Body of pancreas (tissue), 4 donors: ENCODE measurements around the gene METTL4. TPM values are rescaled to one million over a fixed set of nuclear protein-coding genes. Genes with fewer than 3 reads are reported as not detected.

Experiments used
- ATAC-seq: fragments of 150-250 bp; one replicate; pipeline ENCODE4 v1.9.1; 2016
- DNase-seq, 4 donors: peaks; one replicate each; pipeline ENCODE4 v3.0.0-alpha.2; 2019
- H3K27ac ChIP-seq, 4 donors: fragments of 200-600 bp; sonication (generic); 1 replicate in 3 of 4; 2 replicates in 1 of 4; pipeline versions ENCODE4 v1.5.1 to v1.6.1; 2016 to 2019; ENCODE audit warnings: mild to moderate bottlenecking in 1 of 4, mixed read lengths in 1 of 4, moderate library complexity in 1 of 4
- H3K27me3 ChIP-seq, 2 donors: fragments of 200-600 bp; sonication (generic); one replicate each; pipeline ENCODE4 v1.6.0; 2016; ENCODE audit warnings: mild to moderate bottlenecking in 1 of 2
- H3K36me3 ChIP-seq, 2 donors: fragments of 200-600 bp; sonication (generic); replicated peaks in 1 of 2; 2 replicates each; pipeline ENCODE4 v1.5.1; 2016; ENCODE audit warnings: low read depth in 2 of 2; ENCODE audit not compliant: insufficient read depth in 1 of 2
- H3K4me1 ChIP-seq: fragments of 200-600 bp; sonication (generic); one replicate; pipeline ENCODE4 v1.6.0; 2016
- H3K4me3 ChIP-seq, 2 donors: fragments of 200-600 bp; sonication (generic); 1 replicate in 1 of 2; 2 replicates in 1 of 2; pipeline ENCODE4 v1.5.1; 2016 to 2019
- H3K9me3 ChIP-seq, 3 donors: fragments of 200-600 bp; sonication (generic); 1 replicate in 2 of 3; 2 replicates in 1 of 3; pipeline ENCODE4 v1.5.1; 2016
- POLR2A ChIP-seq, 3 donors: fragments of 450-650 bp; IDR thresholded peaks; one replicate each; pipeline ENCODE4 v1.6.1; 2016; ENCODE audit warnings: antibody characterized with exemption in 3 of 3, mild to moderate bottlenecking in 2 of 3
- WGBS, 2 donors: methylation state at CpG; one replicate each; pipeline ENCODE4 v1.1.5; 2017; 5-methylcytosine and 5-hydroxymethylcytosine counted together
- intact Hi-C: fragments of 100-400 bp; cut with DNase I; formaldehyde crosslinking; loops from one replicate; pipeline ENCODE4 v1.15.1; 2023
- total RNA-seq, 2 donors: library from RNA; depleted of rRNA; stranded (reverse); fragments of >200 nt; gene quantifications; one replicate each; pipeline ENCODE4 v1.1.0, GENCODE V29; 2016
- TF ChIP-seq, protein P1 (sequence below), 7 experiments: fragments of 450-650 bp in 4 of 7; fragments of 200-600 bp in 3 of 7; sonication (generic) in 3 of 7; IDR thresholded peaks; one replicate each; pipeline ENCODE4 v1.5.1; 2016 to 2019; ENCODE audit warnings: antibody characterized with exemption in 7 of 7

The METTL4 gene, protein sequence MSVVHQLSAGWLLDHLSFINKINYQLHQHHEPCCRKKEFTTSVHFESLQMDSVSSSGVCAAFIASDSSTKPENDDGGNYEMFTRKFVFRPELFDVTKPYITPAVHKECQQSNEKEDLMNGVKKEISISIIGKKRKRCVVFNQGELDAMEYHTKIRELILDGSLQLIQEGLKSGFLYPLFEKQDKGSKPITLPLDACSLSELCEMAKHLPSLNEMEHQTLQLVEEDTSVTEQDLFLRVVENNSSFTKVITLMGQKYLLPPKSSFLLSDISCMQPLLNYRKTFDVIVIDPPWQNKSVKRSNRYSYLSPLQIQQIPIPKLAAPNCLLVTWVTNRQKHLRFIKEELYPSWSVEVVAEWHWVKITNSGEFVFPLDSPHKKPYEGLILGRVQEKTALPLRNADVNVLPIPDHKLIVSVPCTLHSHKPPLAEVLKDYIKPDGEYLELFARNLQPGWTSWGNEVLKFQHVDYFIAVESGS
- total RNA-seq = 1 to 10 TPM; 1.8 to 4.3 TPM

DNA sequence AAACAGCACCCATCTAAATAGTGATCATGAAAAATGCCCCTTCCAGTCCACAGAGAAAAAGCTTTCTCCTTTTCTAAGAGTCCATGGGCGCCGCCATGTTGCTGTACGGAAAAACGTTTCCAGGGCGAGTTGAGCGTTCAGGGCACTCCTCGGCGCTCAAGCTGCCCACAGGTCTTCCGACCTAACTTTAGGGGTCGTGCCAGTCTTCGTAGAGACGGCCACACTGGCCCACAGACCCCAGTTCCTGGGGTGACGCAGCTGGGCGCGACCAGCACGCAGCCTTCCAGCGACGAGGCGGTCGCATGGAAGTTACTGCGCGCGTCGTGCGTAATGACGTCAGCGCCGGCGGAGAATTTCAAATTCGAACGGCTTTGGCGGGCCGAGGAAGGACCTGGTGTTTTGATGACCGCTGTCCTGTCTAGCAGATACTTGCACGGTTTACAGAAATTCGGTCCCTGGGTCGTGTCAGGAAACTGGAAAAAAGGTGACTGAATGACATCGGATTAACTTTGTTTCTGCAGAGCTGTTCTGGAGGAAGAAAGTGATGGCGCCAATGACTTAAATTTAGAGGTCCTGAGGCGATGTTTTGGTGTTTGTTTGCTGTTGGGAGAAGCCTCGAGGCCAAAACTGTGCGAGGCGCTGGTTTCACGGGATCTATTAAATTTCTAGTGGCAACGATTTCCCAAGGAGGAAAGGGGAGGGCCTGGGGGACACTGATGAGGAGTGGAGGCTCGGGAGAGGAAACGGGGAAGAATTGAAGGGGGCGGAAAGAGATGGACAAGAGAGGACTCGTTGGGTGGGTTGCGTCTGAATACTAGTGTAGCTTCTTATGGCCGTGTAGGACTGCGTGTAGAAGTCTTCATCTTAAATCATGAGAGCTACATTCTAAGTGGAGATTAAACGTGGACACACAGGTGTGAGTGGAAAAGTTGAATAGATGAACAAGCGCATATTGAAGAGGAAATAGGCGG is at the start of gene METTL4, which contains the start of gene NDC80:
METTL4 (minus strand) TSS at position 306 of the 971 bp plus-strand sequence. CDS start 4,289 bp downstream, outside the sequence.
NDC80 (plus strand) TSS at position 358 of the 971 bp plus-strand sequence. CDS start 1,429 bp downstream, outside the sequence.
- H3K4me3 ChIP-seq = peak within 1 kb of the TSS; percentile 59 to 65
- H3K36me3 ChIP-seq = no peaks in the 10 kb centered on the region
- peaks cover 15% of the 10 kb centered on the region for H3K4me1 ChIP-seq
- H3K27me3 ChIP-seq = no peaks in the 10 kb centered on the region
- intact Hi-C loops = no loop called here
- 0% methylated on average over 28 to 55 of the region's 55 CpGs for WGBS, 2 donors
- peak within 1 kb of the TSS; percentile 95 to 97 (median 96) for H3K27ac ChIP-seq
- peak; percentile 95 for ATAC-seq
- peak in 2 of 3 donors; percentile 74 to 80 for TF ChIP-seq POLR2A (IDR thresholded peaks at IDR 0.05)
- TF ChIP-seq, protein P1, sequence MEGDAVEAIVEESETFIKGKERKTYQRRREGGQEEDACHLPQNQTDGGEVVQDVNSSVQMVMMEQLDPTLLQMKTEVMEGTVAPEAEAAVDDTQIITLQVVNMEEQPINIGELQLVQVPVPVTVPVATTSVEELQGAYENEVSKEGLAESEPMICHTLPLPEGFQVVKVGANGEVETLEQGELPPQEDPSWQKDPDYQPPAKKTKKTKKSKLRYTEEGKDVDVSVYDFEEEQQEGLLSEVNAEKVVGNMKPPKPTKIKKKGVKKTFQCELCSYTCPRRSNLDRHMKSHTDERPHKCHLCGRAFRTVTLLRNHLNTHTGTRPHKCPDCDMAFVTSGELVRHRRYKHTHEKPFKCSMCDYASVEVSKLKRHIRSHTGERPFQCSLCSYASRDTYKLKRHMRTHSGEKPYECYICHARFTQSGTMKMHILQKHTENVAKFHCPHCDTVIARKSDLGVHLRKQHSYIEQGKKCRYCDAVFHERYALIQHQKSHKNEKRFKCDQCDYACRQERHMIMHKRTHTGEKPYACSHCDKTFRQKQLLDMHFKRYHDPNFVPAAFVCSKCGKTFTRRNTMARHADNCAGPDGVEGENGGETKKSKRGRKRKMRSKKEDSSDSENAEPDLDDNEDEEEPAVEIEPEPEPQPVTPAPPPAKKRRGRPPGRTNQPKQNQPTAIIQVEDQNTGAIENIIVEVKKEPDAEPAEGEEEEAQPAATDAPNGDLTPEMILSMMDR (IDR thresholded peaks at IDR 0.05) = peak in 1 of 7 experiments; percentile 6
- H3K9me3 ChIP-seq = no peaks in the 10 kb centered on the region
- DNase-seq = peak; percentile 80 to 85 (median 82)

DNA sequence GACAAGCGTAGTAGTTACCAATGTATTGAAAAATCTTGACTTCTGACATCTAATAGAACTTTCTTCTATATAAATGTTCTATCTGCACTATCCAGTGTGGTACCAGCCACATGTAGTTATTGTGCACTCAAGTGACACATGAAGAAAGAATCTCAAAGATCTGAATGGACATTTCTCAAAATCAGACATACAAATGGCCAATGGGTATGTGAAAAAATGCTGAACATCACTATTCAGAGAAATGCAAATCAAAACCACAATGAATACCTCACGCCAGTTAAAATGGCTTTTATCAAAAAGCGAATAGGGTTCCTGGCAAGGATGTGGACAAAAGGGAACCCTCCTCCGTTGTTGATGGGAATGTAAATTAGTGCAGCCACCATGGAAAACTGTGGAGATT is 46.7 kb upstream of the METTL4 start:
- Histone ChIP-seq H3K27ac (no peak overlapping the region), H3K9me3 (no peaks in the 10 kb centered on the region), H3K27me3 (no peaks in the 10 kb centered on the region), H3K36me3 (no peaks in the 10 kb centered on the region), H3K4me1 (no peaks in the 10 kb centered on the region), H3K4me3 (no peak overlapping the region)
- no peak for TF ChIP-seq POLR2A (IDR thresholded peaks at IDR 0.05)
- TF ChIP-seq, protein P1 (IDR thresholded peaks at IDR 0.05) = no peak
- ATAC-seq (no peak), DNase-seq (no peak)
- intact Hi-C loops = no loop called here
- 89 to 92% methylated on average over 4 of the region's 4 CpGs for WGBS, 2 donors

DNA sequence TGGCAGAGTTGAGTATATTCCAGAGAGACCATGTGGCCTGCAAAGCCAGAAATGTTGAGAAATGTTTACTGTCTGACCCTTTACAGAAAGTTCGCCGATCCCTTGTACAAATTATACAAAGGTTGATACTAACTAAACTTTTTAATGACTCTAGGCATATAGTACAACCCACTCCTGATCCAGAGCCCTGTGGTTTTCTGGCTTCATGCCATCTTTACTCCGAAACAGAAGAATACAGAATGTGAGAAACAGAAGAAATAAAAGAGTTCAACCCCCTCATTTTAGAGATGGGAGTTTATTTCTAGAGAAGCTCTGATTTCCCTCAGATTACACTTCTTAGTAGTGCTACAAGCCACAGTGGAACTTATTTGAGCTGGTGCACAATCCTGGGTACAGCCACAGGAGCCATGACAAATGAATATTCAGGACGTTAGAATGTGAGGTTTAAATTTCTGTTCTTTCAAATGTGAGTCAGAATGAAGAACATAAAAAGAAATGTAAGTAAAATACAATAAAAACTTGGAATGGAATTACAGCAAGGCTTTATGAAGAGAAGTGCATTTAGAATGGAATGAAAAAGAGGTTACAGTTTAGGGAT is 46.2 kb upstream of the METTL4 start:
- Histone ChIP-seq H3K36me3 (no peaks in the 10 kb centered on the region), H3K27me3 (no peaks in the 10 kb centered on the region), H3K4me3 (no peak overlapping the region), H3K27ac (no peak overlapping the region), H3K4me1 (no peaks in the 10 kb centered on the region), H3K9me3 (no peaks in the 10 kb centered on the region)
- DNase-seq = no peak
- intact Hi-C loops = no loop called here
- 76 to 84% methylated on average over 4 of the region's 4 CpGs for WGBS, 2 donors
- ATAC-seq = no peak
- no peak for TF ChIP-seq POLR2A (IDR thresholded peaks at IDR 0.05)
- TF ChIP-seq, protein P1 (IDR thresholded peaks at IDR 0.05) = no peak

DNA sequence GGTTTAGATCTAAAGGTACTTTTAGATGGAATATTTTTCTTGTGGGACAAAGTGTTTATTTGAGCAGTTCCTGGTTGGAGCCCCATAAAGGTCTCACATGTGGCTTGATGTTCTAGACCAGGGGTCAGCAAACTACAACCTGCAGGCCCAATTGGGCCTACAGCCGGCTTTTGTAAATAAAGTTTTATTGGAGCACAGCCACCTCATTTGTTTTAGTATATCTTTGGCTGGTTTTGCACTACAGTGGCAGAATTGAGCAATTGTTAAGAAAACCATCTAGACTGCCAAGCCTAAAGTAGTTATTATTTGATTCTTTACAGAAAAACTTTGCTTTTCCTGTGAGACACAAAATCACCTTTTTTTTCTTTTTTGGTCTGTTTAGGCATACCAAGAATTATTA is 41.7 kb upstream of the METTL4 start:
- intact Hi-C loops = no loop called here
- no peak for TF ChIP-seq POLR2A (IDR thresholded peaks at IDR 0.05)
- TF ChIP-seq, protein P1 (IDR thresholded peaks at IDR 0.05) = no peak
- WGBS, 2 donors = 84 to 87% methylated on average over 1 of the region's 1 CpG

More for the DNA sequence above, 41.7 kb upstream of the METTL4 start:
- Histone ChIP-seq H3K27ac (no peak overlapping the region), H3K36me3 (no peaks in the 10 kb centered on the region), H3K9me3 (no peaks in the 10 kb centered on the region), H3K4me3 (no peak overlapping the region), H3K4me1 (no peaks in the 10 kb centered on the region), H3K27me3 (no peaks in the 10 kb centered on the region)
- ATAC-seq = no peak
- DNase-seq = no peak
